Right lobe of liver (tissue), 6 donors: ENCODE measurements around the gene NNT. TPM values are rescaled to one million over a fixed set of nuclear protein-coding genes. Genes with fewer than 3 reads are reported as not detected.

ENCODE experiments used
- ATAC-seq, 4 donors: fragments of 200-7000 bp; cut with Tn5 transposase; one replicate each; pipeline ENCODE4 v1.9.1; 2020; ENCODE audit warnings: mild to moderate bottlenecking in 4 of 4, moderate library complexity in 4 of 4
- DNase-seq, 3 donors: peaks; one replicate each; pipeline ENCODE4 v3.0.0-alpha.2; 2020
- H3K27ac ChIP-seq, 3 donors: fragments of 200-600 bp; one replicate each; pipeline ENCODE4 v1.8.0; 2022
- H3K27me3 ChIP-seq, 2 donors: fragments of 200-600 bp; one replicate each; pipeline ENCODE4 v1.8.0; 2022
- H3K36me3 ChIP-seq, 4 donors: fragments of 200-600 bp; sonication (generic) in 1 of 4; one replicate each; pipeline versions ENCODE4 v1.5.1 to v1.8.0; 2017 to 2022; ENCODE audit warnings: control low read depth in 1 of 4
- H3K4me1 ChIP-seq, 4 donors: fragments of 200-600 bp; sonication (generic) in 1 of 4; one replicate each; pipeline versions ENCODE4 v1.5.1 to v1.8.0; 2017 to 2022; ENCODE audit warnings: control low read depth in 1 of 4
- H3K4me3 ChIP-seq, 3 donors: fragments of 200-600 bp; one replicate each; pipeline ENCODE4 v1.8.0; 2022
- H3K9me3 ChIP-seq, 4 donors: fragments of 200-600 bp; sonication (generic) in 1 of 4; one replicate each; pipeline versions ENCODE4 v1.5.1 to v1.8.0; 2017 to 2022; ENCODE audit warnings: control low read depth in 1 of 4
- CTCF ChIP-seq, 4 donors: fragments of 200-600 bp in 3 of 4; fragments of 450-650 bp in 1 of 4; IDR thresholded peaks; one replicate each; pipeline versions ENCODE4 v1.5.1 to v1.8.0; 2016 to 2022; ENCODE audit warnings: antibody characterized with exemption in 4 of 4, mild to moderate bottlenecking in 2 of 4
- POLR2A ChIP-seq: fragments of 450-650 bp; IDR thresholded peaks from one replicate; pipeline ENCODE4 v1.6.1; 2017; ENCODE audit warnings: antibody characterized with exemption, mild to moderate bottlenecking
- WGBS: methylation state at CpG from one replicate; pipeline ENCODE4 v1.1.6; 2018; ENCODE audit warnings: low coverage, low lambda C conversion rate; ENCODE audit not compliant: insufficient coverage; ENCODE audit errors: missing lambda C conversion rate; 5-methylcytosine and 5-hydroxymethylcytosine counted together
- intact Hi-C, 2 donors: fragments of 100-400 bp; cut with DNase I; formaldehyde crosslinking; loops; one replicate each; pipeline versions ENCODE4 v1.11.2 to v1.14.1; 2022
- total RNA-seq, 6 experiments: library from RNA; depleted of rRNA in 2 of 6; stranded (reverse); fragments of >200 nt in 2 of 6; fragmentation: NEBNext Ultra II Directional in 3 of 6; extraction: Animal tissue kit (Norgen Biotek cat#: 25700) in 3 of 6; gene quantifications; one replicate each; pipeline versions ENCODE4 v1.1.0 to v1.2.4, GENCODE V29; 2016 to 2023
- donor health status: DM: no; HTN: yes; CAD: no.
- donor health status: DM: no; HTN: no; CAD: no.
- donor health status: DM: no; HTN: no; CAD: no.
- donor health status: DM: no; HTN: yes; CAD: no.
- donor health status: DM: no; HTN: yes; CAD: no.

Gene NNT
- total RNA-seq, 6 experiments from 2014 or later, result 81.3 to 250 (median 188) TPM

- H3K9me3 ChIP-seq, result no peaks in the 10 kb centered on the region
- DNase-seq, result no peak
- peak overlapping the region in 1 of 3 donors; percentile 2 for H3K4me3 ChIP-seq
- H3K36me3 ChIP-seq, result peaks cover 0 to 28% (median 0%) of the 10 kb centered on the region in 4 donors
- H3K27ac ChIP-seq, result peak overlapping the region in 2 of 3 donors; percentile 67 to 91
- TF ChIP-seq CTCF (IDR thresholded peaks at IDR 0.05), result no peak
- no peak for TF ChIP-seq POLR2A
- peak; percentile 48 to 57 (median 54) for ATAC-seq
- H3K27me3 ChIP-seq, result no peaks in the 10 kb centered on the region
- intact Hi-C loops, result no loop called here
- 29% methylated on average over 1 of the region's 1 CpG for WGBS
- H3K4me1 ChIP-seq, result peaks cover 0 to 61% (median 23%) of the 10 kb centered on the region in 4 donors
Measured at GRCh38 chr5:43616535-43616934, 13.6 kb downstream of the NNT start.

DNA sequence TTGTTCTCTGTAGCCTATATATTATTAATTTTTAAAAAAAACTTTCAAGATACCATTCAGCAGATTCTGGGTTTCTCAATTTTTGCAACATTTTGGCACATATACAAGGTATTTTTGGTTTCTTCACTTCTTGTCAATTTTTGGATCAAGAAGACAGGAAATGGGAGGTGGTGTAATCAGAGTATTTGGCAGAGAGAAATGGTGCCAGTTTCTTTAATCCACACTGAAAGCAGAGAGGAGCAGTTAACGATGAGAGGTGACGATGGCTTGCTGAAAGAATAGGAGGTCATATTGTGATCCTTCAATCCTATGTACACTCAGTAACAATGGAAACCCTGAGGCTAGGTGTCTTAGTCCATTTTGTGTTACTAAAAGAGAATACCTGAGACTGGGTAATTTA, 16.4 kb downstream of the NNT start:
- 25% methylated on average over 2 of the region's 2 CpGs for WGBS
- Histone ChIP-seq H3K27ac (peak overlapping the region; percentile 75 to 92 (median 91)), H3K36me3 (peaks cover 0 to 9% (median 0%) of the 10 kb centered on the region in 4 donors), H3K9me3 (no peaks in the 10 kb centered on the region), H3K4me3 (no peak overlapping the region), H3K27me3 (no peaks in the 10 kb centered on the region), H3K4me1 (peaks cover 0 to 55% (median 21%) of the 10 kb centered on the region in 4 donors)
- TF ChIP-seq CTCF (IDR thresholded peaks at IDR 0.05) (no peak), POLR2A (peak; percentile 51)
- intact Hi-C loops, result no loop called here
- DNase-seq (no peak), ATAC-seq (peak; percentile 59 to 73 (median 62))

- Histone ChIP-seq H3K4me3 (peak overlapping the region in 2 of 3 donors; percentile 12 to 15), H3K27me3 (no peaks in the 10 kb centered on the region), H3K36me3 (peaks cover 0 to 12% (median 0%) of the 10 kb centered on the region in 4 donors), H3K4me1 (peaks cover 0 to 51% (median 20%) of the 10 kb centered on the region in 4 donors), H3K27ac (peak overlapping the region; percentile 75 to 92 (median 91)), H3K9me3 (no peaks in the 10 kb centered on the region)
- TF ChIP-seq POLR2A (peak; percentile 36), CTCF (IDR thresholded peaks at IDR 0.05) (no peak)
- 43% methylated on average over 3 of the region's 3 CpGs for WGBS
- intact Hi-C loops, result no loop called here
- peak; percentile 65 to 83 (median 75) for ATAC-seq
- DNase-seq, result peak in 2 of 3 donors; percentile 60 to 79
Measured at GRCh38 chr5:43619911-43620310, 16.9 kb downstream of the NNT start.

DNA sequence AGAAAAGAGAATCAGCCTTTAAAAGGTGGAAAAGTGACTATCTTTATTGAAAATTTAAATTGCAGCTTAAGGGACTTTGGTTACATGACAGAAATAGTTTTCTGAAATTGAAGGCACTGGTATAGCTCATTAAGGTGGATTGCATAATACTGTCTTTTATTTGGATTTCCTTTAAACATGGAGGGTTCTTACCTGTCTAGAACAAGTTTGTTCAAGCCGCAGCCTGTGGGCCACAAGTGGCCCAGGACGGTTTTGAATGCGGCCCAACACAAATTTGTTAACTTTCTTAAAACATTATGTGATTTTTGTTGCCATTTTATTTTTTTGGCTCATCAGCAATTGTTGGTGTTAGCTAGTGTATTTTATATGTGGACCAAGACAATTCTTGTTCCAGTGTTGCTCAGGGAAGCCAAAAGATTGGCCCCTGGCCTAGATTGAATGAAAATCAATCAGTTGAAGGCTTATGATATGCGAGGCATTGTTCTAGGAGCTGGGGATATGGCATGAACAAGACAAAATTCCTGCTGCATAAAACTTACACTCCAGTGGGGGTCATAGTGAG, 18.0 kb downstream of the NNT start:
- H3K27me3 ChIP-seq, result no peaks in the 10 kb centered on the region
- H3K9me3 ChIP-seq, result no peaks in the 10 kb centered on the region
- intact Hi-C loops, result no loop called here
- DNase-seq (no peak), ATAC-seq (no peak)
- H3K4me3 ChIP-seq, result no peak overlapping the region
- no peak for TF ChIP-seq POLR2A
- peaks cover 0 to 45% (median 20%) of the 10 kb centered on the region in 4 donors for H3K4me1 ChIP-seq
- peak overlapping the region in 2 of 3 donors; percentile 91 to 92 for H3K27ac ChIP-seq
- 68% methylated on average over 4 of the region's 4 CpGs for WGBS
- H3K36me3 ChIP-seq, result peaks cover 0 to 12% (median 0%) of the 10 kb centered on the region in 4 donors

GRCh38 chr5:43622074-43622473, 19.1 kb downstream of the NNT start:
- Histone ChIP-seq H3K27me3 (no peaks in the 10 kb centered on the region), H3K27ac (peak overlapping the region in 1 of 3 donors; percentile 91), H3K4me1 (peaks cover 0 to 40% (median 15%) of the 10 kb centered on the region in 4 donors), H3K9me3 (no peaks in the 10 kb centered on the region), H3K4me3 (no peak overlapping the region), H3K36me3 (peaks cover 0 to 12% (median 0%) of the 10 kb centered on the region in 4 donors)
- WGBS, result 90% methylated on average over 3 of the region's 3 CpGs
- intact Hi-C loops, result no loop called here
- TF ChIP-seq CTCF (IDR thresholded peaks at IDR 0.05) (no peak), POLR2A (no peak)
- no peak for DNase-seq
- no peak for ATAC-seq
